Endothelial cell of coronary artery (primary cell): ENCODE results near the gene IL17B. TPM values are rescaled to one million over a fixed set of nuclear protein-coding genes. Genes with fewer than 3 reads are reported as not detected.

Experiments used
- total RNA-seq: library from RNA; depleted of rRNA; stranded (reverse); fragments of >200 nt; gene quantifications from 2 replicates; pipeline ENCODE4 v1.2.3, GENCODE V29; 2014

IL17B gene
- total RNA-seq, result not detected in 2 replicates

GRCh38 chr5:149379177-149379761, at the start of gene IL17B:
TSS of gene IL17B (minus strand) at chr5:149379292. CDS start at chr5:149379225, 67 bp downstream.

GRCh38 chr5:149357370-149358293, 21.5 kb downstream of the IL17B start, which contains the start of gene PCYOX1L:
TSS of gene PCYOX1L (plus strand) at chr5:149358046. CDS start at chr5:149358069, 23 bp downstream.

GRCh38 chr5:149345147-149345891, 33.8 kb downstream of the IL17B start, which contains the start of gene GRPEL2:
TSS of gene GRPEL2 (plus strand) at chr5:149345499. CDS start at chr5:149345540, 41 bp downstream.

Other genes starting within 250 kb of the IL17B start
- 14.1 and 31.1 TPM in 2 replicates for gene ABLIM3, start 237.8 kb downstream of the IL17B start, total RNA-seq
- 92.1 and 118 TPM in 2 replicates for gene AFAP1L1, start 107.4 kb downstream of the IL17B start, total RNA-seq
- gene GRPEL2, start 33.8 kb downstream of the IL17B start, total RNA-seq, result 19.1 and 29.4 TPM in 2 replicates
- gene PCYOX1L, start 21.2 kb downstream of the IL17B start, total RNA-seq, result 8.8 and 11.4 TPM in 2 replicates
- gene CSNK1A1, start 172.1 kb upstream of the IL17B start, total RNA-seq, result 520 and 526 TPM in 2 replicates
- 9.4 and 11.2 TPM in 2 replicates for gene ARHGEF37, start 202.2 kb upstream of the IL17B start, total RNA-seq